Calu3 (cell line): ENCODE measurements around the gene MAP2. TPM values are rescaled to one million over a fixed set of nuclear protein-coding genes. Genes with fewer than 3 reads are reported as not detected.

Experiments used
- BruUV-seq: library from RNA; stranded (reverse); fragments of 400-500 nt; replicated peaks from 2 replicates; lab custom pipeline; 2021; lab: Mats Ljungman, UMichigan
- CTCF ChIA-PET: fragments of 300-600 bp; sonication (Branson Sonifier 250); formaldehyde crosslinking; loops from one replicate; lab custom pipeline; 2022; ENCODE audit warnings: antibody characterized with exemption; lab: Charles Lee
- DNase-seq: peaks from one replicate; pipeline ENCODE4 v3.0.0; 2022
- H3K27ac Mint-ChIP-seq: one replicate; pipeline ENCODE4 v1.8.0; 2022; ENCODE audit warnings: mixed read lengths; ENCODE audit not compliant: unreplicated experiment
- H3K27me3 Mint-ChIP-seq: one replicate; pipeline ENCODE4 v1.8.0; 2022; ENCODE audit warnings: mixed read lengths; ENCODE audit not compliant: unreplicated experiment
- H3K36me3 Mint-ChIP-seq: one replicate; pipeline ENCODE4 v1.8.0; 2022; ENCODE audit warnings: mild to moderate bottlenecking, moderate library complexity, mixed read lengths; ENCODE audit not compliant: insufficient read depth, unreplicated experiment
- H3K4me1 Mint-ChIP-seq: one replicate; pipeline ENCODE4 v1.8.0; 2022; ENCODE audit warnings: mild to moderate bottlenecking, low read depth, mixed read lengths; ENCODE audit not compliant: unreplicated experiment
- H3K4me3 Mint-ChIP-seq: one replicate; pipeline ENCODE4 v1.8.0; 2022; ENCODE audit warnings: mild to moderate bottlenecking, low read depth, moderate library complexity, mixed read lengths; ENCODE audit not compliant: unreplicated experiment
- H3K9me3 Mint-ChIP-seq: one replicate; pipeline ENCODE4 v1.8.0; 2022; ENCODE audit warnings: low read depth, mixed read lengths; ENCODE audit not compliant: unreplicated experiment
- CTCF ChIP-seq: fragments of 200-600 bp; IDR thresholded peaks from one replicate; pipeline ENCODE4 v1.8.0; 2022; ENCODE audit warnings: antibody characterized with exemption; ENCODE audit not compliant: unreplicated experiment
- intact Hi-C: fragments of 100-400 bp; cut with micrococcal nuclease; formaldehyde crosslinking; loops from one replicate; pipeline ENCODE4 v1.10.0; 2022; ENCODE audit not compliant: unreplicated experiment
- total RNA-seq: library from RNA; stranded (reverse); gene quantifications from 2 replicates; pipeline ENCODE4 v1.2.3, GENCODE V29; 2022

Gene MAP2
- total RNA-seq, 1 experiment from 2014 or later: 11.2 TPM

- Mint-ChIP-seq H3K4me3 (no peak overlapping the region), H3K4me1 (no peaks in the 10 kb centered on the region), H3K27me3 (no peaks in the 10 kb centered on the region), H3K9me3 (no peaks in the 10 kb centered on the region), H3K36me3 (no peaks in the 10 kb centered on the region), H3K27ac (no peak overlapping the region)
- DNase-seq: peak; percentile 20
- CTCF ChIA-PET: interaction anchor here (0.7 to 1.3 kb wide), 4 partner anchors 152 to 384 kb away, joined by 3 to 7 read pairs (median 4); no protein-coding TSS in a partner anchor
- intact Hi-C loops: loop anchor here (1.0 to 5.0 kb wide), 3 partner anchors 152 to 385 kb away; no protein-coding TSS in a partner anchor
- BruUV-seq: no TSS peak
- peak; percentile 32 for TF ChIP-seq CTCF
Observed at GRCh38 chr2:209577376-209578357, 153.8 kb downstream of the MAP2 start.

DNA sequence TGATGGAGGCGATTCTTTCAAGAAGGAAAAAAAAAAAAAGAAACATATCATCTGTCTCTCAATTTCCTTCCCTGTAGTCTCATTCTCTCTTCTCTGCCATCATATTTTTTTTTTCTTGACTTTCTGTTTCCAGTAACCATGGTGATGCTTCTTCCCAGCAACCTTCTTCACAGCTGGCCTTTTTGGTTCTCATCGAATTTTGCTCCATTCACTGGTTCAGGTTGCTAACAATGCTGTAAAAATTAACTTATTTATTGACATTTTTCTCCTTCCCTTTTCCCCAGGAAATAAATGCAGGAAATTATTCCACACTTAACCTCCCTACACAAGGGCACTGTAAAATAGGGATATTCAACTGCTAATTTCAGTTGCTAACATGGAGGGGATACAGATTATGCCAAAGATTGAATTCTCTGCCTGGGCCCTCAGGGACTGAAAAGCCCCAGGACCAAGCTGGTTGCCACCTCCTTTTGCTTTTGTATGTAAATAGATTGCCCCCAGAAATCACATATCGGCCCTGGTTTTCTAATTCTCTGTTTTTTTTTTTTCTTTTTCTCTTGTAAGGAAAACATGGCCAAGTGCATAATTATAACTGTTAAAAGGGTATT lies 154.7 kb downstream of the MAP2 start:
- Mint-ChIP-seq H3K9me3 (no peaks in the 10 kb centered on the region), H3K27me3 (no peaks in the 10 kb centered on the region), H3K4me3 (no peak overlapping the region), H3K27ac (no peak overlapping the region), H3K4me1 (no peaks in the 10 kb centered on the region), H3K36me3 (no peaks in the 10 kb centered on the region)
- no TSS peak for BruUV-seq
- no peak for TF ChIP-seq CTCF
- CTCF ChIA-PET: no interaction called here
- intact Hi-C loops: loop anchor here (5.0 kb wide), 1 partner anchor 384 kb away; no protein-coding TSS in a partner anchor
- DNase-seq: no peak

GRCh38 chr2:209579230-209579749 lies 155.4 kb downstream of the MAP2 start:
- CTCF ChIA-PET: interaction anchor here (0.7 kb wide), 1 partner anchor 22 kb away, joined by 3 read pairs; no protein-coding TSS in a partner anchor
- Mint-ChIP-seq H3K4me1 (no peaks in the 10 kb centered on the region), H3K27ac (no peak overlapping the region), H3K27me3 (no peaks in the 10 kb centered on the region), H3K9me3 (no peaks in the 10 kb centered on the region), H3K36me3 (no peaks in the 10 kb centered on the region), H3K4me3 (no peak overlapping the region)
- DNase-seq: no peak
- no peak for TF ChIP-seq CTCF
- intact Hi-C loops: loop anchor here (5.0 kb wide), 1 partner anchor 383 kb away; no protein-coding TSS in a partner anchor
- BruUV-seq: no TSS peak

- no peaks in the 10 kb centered on the region for H3K4me1 Mint-ChIP-seq
- H3K27ac Mint-ChIP-seq: no peak overlapping the region
- no peaks in the 10 kb centered on the region for H3K9me3 Mint-ChIP-seq
- no peak for TF ChIP-seq CTCF
- DNase-seq: no peak
- intact Hi-C loops: no loop called here
- no peaks in the 10 kb centered on the region for H3K36me3 Mint-ChIP-seq
- no TSS peak for BruUV-seq
- CTCF ChIA-PET: no interaction called here
- no peak overlapping the region for H3K4me3 Mint-ChIP-seq
- H3K27me3 Mint-ChIP-seq: no peaks in the 10 kb centered on the region
Observed at GRCh38 chr2:209581040-209581439, 157.2 kb downstream of the MAP2 start.
